H1 (cell line): ENCODE measurements around the gene PLEKHN1. TPM values are rescaled to one million over a fixed set of nuclear protein-coding genes. Genes with fewer than 3 reads are reported as not detected.

Experiments
- CTCF ChIA-PET: fragments of 300-600 bp; sonication (Branson Sonifier 250); formaldehyde crosslinking; loops from one replicate; lab custom pipeline; 2021; ENCODE audit not compliant: partially characterized antibody; lab: Charles Lee
- POLR2A ChIA-PET: fragments of 300-600 bp; sonication (Branson Sonifier 250); formaldehyde crosslinking; loops from one replicate; lab custom pipeline; 2021; ENCODE audit warnings: inconsistent platforms; ENCODE audit not compliant: partially characterized antibody; lab: Charles Lee
- DNase-seq, 2 experiments: peaks; one replicate each; pipeline versions ENCODE4 v3.0.0 to v3.0.0-alpha.2; 2010 to 2022; ENCODE audit warnings: low spot score in 2 of 2, low read depth in 1 of 2, mixed read lengths in 1 of 2
- FAIRE-seq: peaks from 2 replicates; lab custom pipeline; 2011; peaks lifted over from hg19 to GRCh38; lab: Jason Lieb, UNC
- H2AFZ ChIP-seq: 2 replicates; pipeline ENCODE4 v1.8.1; 2012; ENCODE audit warnings: low read length, inconsistent platforms
- H2AK5ac ChIP-seq: 2 replicates; pipeline ENCODE4 v1.6.1; 2013; ENCODE audit warnings: low read depth, low read length
- H2BK120ac ChIP-seq: replicated peaks from 2 replicates; pipeline ENCODE3; 2013; ENCODE audit warnings: low read depth, low read length, inconsistent platforms
- H2BK12ac ChIP-seq: 2 replicates; pipeline ENCODE4 v1.6.1; 2013; ENCODE audit warnings: low read depth, low read length
- H2BK15ac ChIP-seq: 2 replicates; pipeline ENCODE4 v1.6.1; 2013; ENCODE audit warnings: low read length
- H2BK20ac ChIP-seq: 2 replicates; pipeline ENCODE4 v1.6.1; 2013; ENCODE audit warnings: low read length
- H2BK5ac ChIP-seq: 2 replicates; pipeline ENCODE4 v1.6.1; 2013; ENCODE audit warnings: low read depth, low read length
- H3K14ac ChIP-seq: 2 replicates; pipeline ENCODE4 v1.6.1; 2013; ENCODE audit warnings: inconsistent platforms; ENCODE audit not compliant: insufficient read length
- H3K18ac ChIP-seq: 2 replicates; pipeline ENCODE4 v1.6.1; 2013; ENCODE audit warnings: low read length; ENCODE audit errors: extremely low read depth
- H3K23ac ChIP-seq: 2 replicates; pipeline ENCODE4 v1.6.1; 2013; ENCODE audit warnings: inconsistent platforms; ENCODE audit not compliant: insufficient read length
- H3K23me2 ChIP-seq: 2 replicates; pipeline ENCODE4 v1.6.1; 2013; ENCODE audit warnings: low read depth, low read length
- H3K27ac ChIP-seq: 2 replicates; pipeline ENCODE4 v1.6.1; 2011; ENCODE audit warnings: low read depth, low read length, inconsistent platforms
- H3K27me3 ChIP-seq, 4 experiments: replicated peaks in 1 of 4; 1 replicate in 1 of 4; 2 replicates in 3 of 4; pipeline versions ENCODE4 v1.6.1 to v1.8.1; 2011 to 2013; ENCODE audit warnings: low read length in 3 of 4, mild to moderate bottlenecking in 3 of 4, inconsistent platforms in 2 of 4, mixed read lengths in 2 of 4, moderate library complexity in 1 of 4; ENCODE audit not compliant: control insufficient read depth in 3 of 4, insufficient read depth in 3 of 4; ENCODE audit errors: extremely low read depth in 1 of 4
- H3K36me3 ChIP-seq, 4 experiments: 2 replicates each; pipeline versions ENCODE4 v1.6.1 to v1.8.1; 2011 to 2013; ENCODE audit warnings: mild to moderate bottlenecking in 4 of 4, low read length in 3 of 4, moderate library complexity in 2 of 4, control low read depth in 1 of 4, inconsistent platforms in 1 of 4; ENCODE audit not compliant: insufficient read depth in 4 of 4, control insufficient read depth in 2 of 4
- H3K4ac ChIP-seq: replicated peaks from 2 replicates; pipeline ENCODE3; 2013; ENCODE audit warnings: low read length, low read depth, mixed read lengths, inconsistent platforms; ENCODE audit not compliant: insufficient read length
- H3K4me1 ChIP-seq, 4 experiments: replicated peaks in 1 of 4; 1 replicate in 1 of 4; 2 replicates in 3 of 4; pipeline versions ENCODE4 v1.6.1 to v1.8.1; 2011 to 2013; ENCODE audit warnings: low read length in 3 of 4, inconsistent platforms in 2 of 4, mixed read lengths in 1 of 4; ENCODE audit not compliant: insufficient read depth in 4 of 4, control insufficient read depth in 3 of 4
- H3K4me2 ChIP-seq, 2 experiments: 2 replicates each; pipeline versions ENCODE4 v1.6.1 to v1.8.1; 2011 to 2013; ENCODE audit warnings: low read depth in 2 of 2, low read length in 2 of 2, control low read depth in 1 of 2, inconsistent platforms in 1 of 2, mild to moderate bottlenecking in 1 of 2; ENCODE audit not compliant: insufficient read depth in 1 of 2
- H3K4me3 ChIP-seq, 4 experiments: fragments of 200-600, 300-600 bp in 1 of 4; sonication (generic), shearing (Covaris generic), sonication (Bioruptor Twin) in 1 of 4; 2 replicates each; pipeline versions ENCODE4 v1.5.1 to v1.8.1; 2011 to 2016; ENCODE audit warnings: low read length in 4 of 4, low read depth in 3 of 4, control low read depth in 2 of 4, inconsistent platforms in 2 of 4, mild to moderate bottlenecking in 2 of 4, mixed read lengths in 1 of 4, moderate library complexity in 1 of 4; ENCODE audit not compliant: insufficient read depth in 2 of 4; ENCODE audit errors: extremely low read depth in 1 of 4
- H3K56ac ChIP-seq: replicated peaks from 2 replicates; pipeline ENCODE3; 2013; ENCODE audit warnings: low read depth, mild to moderate bottlenecking, mixed read lengths, low read length, inconsistent platforms; ENCODE audit not compliant: insufficient read length
- H3K79me1 ChIP-seq: 2 replicates; pipeline ENCODE4 v1.6.1; 2013; ENCODE audit warnings: low read depth, low read length, control low read depth
- H3K79me2 ChIP-seq, 2 experiments: 2 replicates each; pipeline versions ENCODE4 v1.6.1 to v1.8.1; 2012 to 2013; ENCODE audit warnings: low read length in 2 of 2, mild to moderate bottlenecking in 2 of 2, inconsistent platforms in 1 of 2; ENCODE audit not compliant: insufficient read depth in 2 of 2, control insufficient read depth in 1 of 2
- H3K9ac ChIP-seq, 4 experiments: replicated peaks in 1 of 4; 1 replicate in 1 of 4; 2 replicates in 3 of 4; pipeline versions ENCODE4 v1.6.1 to v1.8.1; 2011 to 2013; ENCODE audit warnings: low read depth in 3 of 4, low read length in 3 of 4, control low read depth in 2 of 4, mild to moderate bottlenecking in 2 of 4, moderate library complexity in 2 of 4, inconsistent platforms in 1 of 4; ENCODE audit errors: extremely low read depth in 1 of 4
- H3K9me3 ChIP-seq, 2 experiments: 2 replicates each; pipeline versions ENCODE4 v1.6.1 to v1.8.1; 2012 to 2013; ENCODE audit warnings: mild to moderate bottlenecking in 2 of 2, moderate library complexity in 2 of 2, control low read depth in 1 of 2, inconsistent platforms in 1 of 2, low read depth in 1 of 2, low read length in 1 of 2, mixed read lengths in 1 of 2; ENCODE audit not compliant: insufficient read depth in 2 of 2
- H4K20me1 ChIP-seq, 2 experiments: replicated peaks in 1 of 2; 2 replicates each; pipeline versions ENCODE3 to v1.8.1; 2011 to 2013; ENCODE audit warnings: inconsistent platforms in 2 of 2, low read length in 2 of 2, mild to moderate bottlenecking in 1 of 2; ENCODE audit not compliant: insufficient read depth in 2 of 2, control insufficient read depth in 1 of 2
- H4K5ac ChIP-seq: 2 replicates; pipeline ENCODE4 v1.6.1; 2013; ENCODE audit warnings: low read length, low read depth, mixed read lengths, inconsistent platforms; ENCODE audit not compliant: insufficient read length
- H4K8ac ChIP-seq: 2 replicates; pipeline ENCODE4 v1.8.0; 2013; ENCODE audit warnings: mild to moderate bottlenecking, moderate library complexity, low read length, inconsistent platforms; ENCODE audit not compliant: insufficient read depth; ENCODE audit errors: extremely low read depth
- H4K91ac ChIP-seq: replicated peaks from 2 replicates; pipeline ENCODE3; 2013; ENCODE audit warnings: low read length, mixed read lengths, inconsistent platforms; ENCODE audit not compliant: insufficient read length
- EZH2 ChIP-seq: fragments of 200-600 bp; sonication (generic); IDR thresholded peaks from 2 replicates; pipeline ENCODE4 v1.7.1; 2012; ENCODE audit warnings: low read depth, mild to moderate bottlenecking, moderate library complexity, low read length, inconsistent platforms; ENCODE audit not compliant: severe bottlenecking
- POLR2A ChIP-seq, 2 experiments: IDR thresholded peaks; 1 replicate in 1 of 2; 2 replicates in 1 of 2; pipeline ENCODE4 v1.6.1; 2011; ENCODE audit warnings: low read depth in 2 of 2, low read length in 2 of 2, mild to moderate bottlenecking in 2 of 2; ENCODE audit errors: control extremely low read depth in 1 of 2
- WGBS, 2 experiments: shearing (Covaris generic) in 1 of 2; methylation state at CpG; one replicate each; pipeline versions ENCODE4 v1.1.6 to v1.1.7; 2013 to 2015; ENCODE audit warnings: low lambda C conversion rate in 2 of 2, mixed read lengths in 2 of 2, inconsistent platforms in 1 of 2, low coverage in 1 of 2, missing lambda C conversion rate in 1 of 2; ENCODE audit not compliant: insufficient replicate concordance in 2 of 2, insufficient coverage in 1 of 2, insufficient read length in 1 of 2; ENCODE audit errors: extremely low coverage in 1 of 2, missing lambda C conversion rate in 1 of 2; 5-methylcytosine and 5-hydroxymethylcytosine counted together
- polyA plus RNA-seq, 7 experiments: library from polyadenylated mRNA; depleted of rRNA in 3 of 7; stranded (reverse) in 5 of 7; unstranded in 2 of 7; fragments of >200 nt in 5 of 7; fragments of 200-250 nt in 2 of 7; gene quantifications; 1 replicate in 5 of 7; 2 replicates in 1 of 7; 4 replicates in 1 of 7; pipeline versions ENCODE4 v1.2.1 to v1.2.3, GENCODE V29; 2011 to 2013; ENCODE audit warnings: missing spikeins in 2 of 7, mixed read lengths in 2 of 7
- total RNA-seq: library from RNA; stranded (reverse); fragmentation: NEBNext Ultra II Directional; extraction: Animal tissue kit (Norgen Biotek cat#: 25700); gene quantifications from 2 replicates; pipeline ENCODE4 v1.2.1, GENCODE V29; 2021

PLEKHN1 gene
- total and polyA plus RNA-seq, 2 of the 8 experiments (the other 6 are each of a cell fraction or from before 2014, with no cell fraction given): 0.39 to 1.5 TPM

DNA sequence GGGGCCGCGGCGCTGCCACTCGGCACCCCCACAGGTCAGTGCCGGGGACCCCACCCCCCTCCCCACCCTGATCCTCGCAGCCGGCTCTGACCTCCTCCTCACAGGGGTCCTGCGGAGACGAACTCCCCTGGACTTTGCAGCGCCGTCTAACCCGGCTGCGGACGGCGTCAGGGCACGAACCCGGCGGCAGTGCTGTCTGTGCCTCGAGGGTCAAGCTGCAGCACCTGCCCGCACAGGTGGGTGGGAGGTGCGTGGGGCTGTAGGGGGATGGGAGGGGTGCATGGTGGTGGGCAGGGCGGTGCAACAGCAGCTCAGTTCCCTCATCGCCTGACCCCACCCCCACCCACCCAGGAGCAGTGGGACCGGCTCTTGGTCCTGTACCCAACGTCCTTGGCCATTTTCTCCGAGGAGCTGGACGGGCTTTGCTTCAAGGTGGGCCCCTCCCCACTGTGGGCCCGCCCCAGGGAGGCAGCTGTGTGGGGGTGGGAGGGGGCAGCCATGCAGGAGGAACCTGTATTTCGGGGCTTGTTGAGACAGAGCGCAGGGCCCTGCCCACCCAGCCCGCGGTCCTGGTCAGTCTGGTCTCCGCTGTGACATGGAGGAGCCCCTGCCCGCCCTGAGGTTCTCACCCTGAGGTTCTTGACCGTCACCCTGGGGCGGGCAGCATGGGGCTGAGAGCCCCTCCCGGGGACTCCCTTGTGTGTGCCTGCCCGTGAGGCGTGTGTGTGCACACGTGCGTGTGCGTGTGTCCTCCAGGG is 4.9 kb downstream of the PLEKHN1 start:
- Histone ChIP-seq H2BK12ac (0 out of 2 replicates have a peak overlapping the region, but pooled peaks have one; percentile 27), H4K20me1 (peaks cover 0 to 20% of the 10 kb centered on the region in 2 experiments), H3K4ac (no peak overlapping the region), H3K4me2 (peak overlapping the region; percentile 46 to 61; a peak in 3 of 4 replicates), H2AFZ (no peak overlapping the region), H3K18ac (no peak overlapping the region), H3K9ac (no peak overlapping the region), H2BK20ac (no peak overlapping the region), H2BK5ac (no peak overlapping the region), H3K4me3 (peak overlapping the region in 1 of 4 experiments; percentile 50; a peak in 3 of 8 replicates), H3K36me3 (no peaks in the 10 kb centered on the region), H3K23me2 (peaks cover 10% of the 10 kb centered on the region; the same call in 1 of the 2 replicates), H4K8ac (no peak overlapping the region), H3K27me3 (peaks cover 11 to 63% (median 48%) of the 10 kb centered on the region in 4 experiments), H4K5ac (no peak overlapping the region), H3K23ac (no peak overlapping the region), H3K14ac (no peak overlapping the region), H4K91ac (no peak overlapping the region), H3K56ac (no peak overlapping the region), H3K79me1 (no peaks in the 10 kb centered on the region; the same call in 1 of the 2 replicates), H2BK15ac (no peak overlapping the region), H3K27ac (no peak overlapping the region), H2BK120ac (no peak overlapping the region), H3K4me1 (peaks cover 0 to 14% (median 8%) of the 10 kb centered on the region in 4 experiments; a peak in 5 of 7 replicates), H3K79me2 (peaks cover 0 to 3% of the 10 kb centered on the region in 2 experiments; a peak in 1 of 4 replicates), H3K9me3 (no peaks in the 10 kb centered on the region), H2AK5ac (no peak overlapping the region)
- DNase-seq (no peak), FAIRE-seq (no peak)
- POLR2A ChIA-PET: interaction anchor here (0.8 to 1.4 kb wide), 6 partner anchors 9 to 63 kb away, joined by 3 to 5 read pairs (median 4); no protein-coding TSS in a partner anchor
- WGBS, 2 experiments: 76% methylated on average over 5 of the region's 42 CpGs; no CpG with 5 or more reads in 1 of the 2 experiments
- peak; percentile 2 for TF ChIP-seq EZH2
- no peak for TF ChIP-seq POLR2A (IDR thresholded peaks at IDR 0.05; ENCODE audit: control extremely low read depth in 1 of 2, low read depth in 2 of 2, low read length in 2 of 2)
- CTCF ChIA-PET: interaction anchor here (0.5 to 7.0 kb wide), 10 partner anchors 12 to 287 kb away, joined by 3 to 53 read pairs (median 3); partner anchors contain the start of gene PERM1
